ENCODE measurements around the gene TBCE. TPM values are rescaled to one million over a fixed set of nuclear protein-coding genes. Genes with fewer than 3 reads are reported as not detected.
"Not testable (repeated sequence)": the region's sequence is repeated elsewhere in the genome, so short reads cannot be mapped to it uniquely, and the experiment has no call there.

The TBCE gene
- polyA plus RNA-seq, 1 donor from 2014 or later = 72.9 TPM

GRCh38 chr1:235357485-235358373, 9.5 kb upstream of the TBCE start:
- Histone ChIP-seq H4K20me1 (ENCODE audit: insufficient read depth) (no peaks in the 10 kb centered on the region), H3K79me2 (replicated peaks; ENCODE audit: insufficient read depth, low read length) (no peaks in the 10 kb centered on the region), H3K27ac (ENCODE audit: low read length) (no peak overlapping the region), H3K9me2 (ENCODE audit: insufficient read depth, low read length) (no peaks in the 10 kb centered on the region), H2AFZ (ENCODE audit: low read depth, low read length) (no peak overlapping the region), H3K9me3 (ENCODE audit: low read length) (no peaks in the 10 kb centered on the region), H3K4me3 (ENCODE audit: low read length) (no peak overlapping the region), H3K9ac (ENCODE audit: low read length) (no peak overlapping the region), H3K36me3 (ENCODE audit: insufficient read depth, low read length) (no peaks in the 10 kb centered on the region), H3K27me3 (ENCODE audit: insufficient read depth, low read depth, low read length) (no peaks in the 10 kb centered on the region), H3F3A (ENCODE audit: insufficient read depth, low read length, poor library complexity, severe bottlenecking) (no peaks in the 10 kb centered on the region), H3K4me2 (ENCODE audit: low read length) (no peak overlapping the region)
- no peak for TF ChIP-seq SMC3 (conservative IDR thresholded peaks at IDR 0.05; ENCODE audit: poor library complexity)
- no peak for TF ChIP-seq EZH2 (IDR thresholded peaks at IDR 0.05; ENCODE audit: borderline replicate concordance, insufficient read depth, low read length, poor library complexity, severe bottlenecking)
- TF ChIP-seq REST (IDR thresholded peaks at IDR 0.05; ENCODE audit: borderline replicate concordance) = no peak
- TF ChIP-seq TAF1 (IDR thresholded peaks at IDR 0.05; ENCODE audit: low read depth) = no peak
- no peak for TF ChIP-seq RAD21 (conservative IDR thresholded peaks at IDR 0.05)
- TF ChIP-seq POLR2AphosphoS5 (IDR thresholded peaks at IDR 0.05) = no peak
- TF ChIP-seq MXI1 (conservative IDR thresholded peaks at IDR 0.05; ENCODE audit: poor library complexity, severe bottlenecking) = no peak
- no peak for TF ChIP-seq EP300 (conservative IDR thresholded peaks at IDR 0.05; ENCODE audit: poor library complexity, severe bottlenecking)
- TF ChIP-seq CTCF (IDR thresholded peaks at IDR 0.05; ENCODE audit: poor library complexity, severe bottlenecking) = no peak

GRCh38 chr1:235358899-235359298, 8.3 kb upstream of the TBCE start:
- Histone ChIP-seq H2AFZ (ENCODE audit: low read depth, low read length) (no peak overlapping the region), H3F3A (ENCODE audit: insufficient read depth, low read length, poor library complexity, severe bottlenecking) (no peaks in the 10 kb centered on the region), H3K4me3 (ENCODE audit: low read length) (no peak overlapping the region), H3K4me2 (ENCODE audit: low read length) (no peak overlapping the region), H3K79me2 (replicated peaks; ENCODE audit: insufficient read depth, low read length) (no peaks in the 10 kb centered on the region), H3K36me3 (ENCODE audit: insufficient read depth, low read length) (no peaks in the 10 kb centered on the region), H3K27ac (ENCODE audit: low read length) (no peak overlapping the region), H3K9ac (ENCODE audit: low read length) (no peak overlapping the region), H3K27me3 (ENCODE audit: insufficient read depth, low read depth, low read length) (no peaks in the 10 kb centered on the region), H3K9me3 (ENCODE audit: low read length) (no peaks in the 10 kb centered on the region), H3K9me2 (ENCODE audit: insufficient read depth, low read length) (no peaks in the 10 kb centered on the region), H4K20me1 (ENCODE audit: insufficient read depth) (no peaks in the 10 kb centered on the region)
- TF ChIP-seq RAD21 (conservative IDR thresholded peaks at IDR 0.05) = no peak
- no peak for TF ChIP-seq MXI1 (conservative IDR thresholded peaks at IDR 0.05; ENCODE audit: poor library complexity, severe bottlenecking)
- TF ChIP-seq EP300 (conservative IDR thresholded peaks at IDR 0.05; ENCODE audit: poor library complexity, severe bottlenecking) = no peak
- TF ChIP-seq TAF1 (IDR thresholded peaks at IDR 0.05; ENCODE audit: low read depth) = no peak
- TF ChIP-seq CTCF (IDR thresholded peaks at IDR 0.05; ENCODE audit: poor library complexity, severe bottlenecking) = no peak
- TF ChIP-seq REST (IDR thresholded peaks at IDR 0.05; ENCODE audit: borderline replicate concordance) = no peak
- no peak for TF ChIP-seq SMC3 (conservative IDR thresholded peaks at IDR 0.05; ENCODE audit: poor library complexity)
- no peak for TF ChIP-seq POLR2AphosphoS5 (IDR thresholded peaks at IDR 0.05)
- no peak for TF ChIP-seq EZH2 (IDR thresholded peaks at IDR 0.05; ENCODE audit: borderline replicate concordance, insufficient read depth, low read length, poor library complexity, severe bottlenecking)

GRCh38 chr1:235364189-235364588, 3.0 kb upstream of the TBCE start:
- not testable (repeated sequence) for H3K9me2 ChIP-seq (ENCODE audit: insufficient read depth, low read length)

More at GRCh38 chr1:235364189-235364588, 3.0 kb upstream of the TBCE start:
- H3K27ac ChIP-seq (ENCODE audit: low read length); H3K27me3 ChIP-seq (ENCODE audit: insufficient read depth, low read depth, low read length); H4K20me1 ChIP-seq (ENCODE audit: insufficient read depth); H3K79me2 ChIP-seq (replicated peaks; ENCODE audit: insufficient read depth, low read length); H3K36me3 ChIP-seq (ENCODE audit: insufficient read depth, low read length); H2AFZ ChIP-seq (ENCODE audit: low read depth, low read length); H3K4me3 ChIP-seq (ENCODE audit: low read length); H3K9ac ChIP-seq (ENCODE audit: low read length); H3F3A ChIP-seq (ENCODE audit: insufficient read depth, low read length, poor library complexity, severe bottlenecking); H3K9me3 ChIP-seq (ENCODE audit: low read length); H3K4me2 ChIP-seq (ENCODE audit: low read length): not testable (repeated sequence)

All from neural cell (in vitro differentiated cells).